Effector CD8-positive, alpha-beta T cell (primary cell): ENCODE results near the gene PIGC.
"Not testable (repeated sequence)": the region's sequence is repeated elsewhere in the genome, so short reads cannot be mapped to it uniquely, and the experiment has no call there.

Experiments
- DNase-seq: peaks from one replicate; lab custom pipeline; 2025; lab: John Stamatoyannopoulos, UW

Gene PIGC

GRCh38 chr1:172466795-172467407 lies 23.0 kb upstream of the PIGC start:
- no peak for DNase-seq

GRCh38 chr1:172465617-172466016 lies 21.7 kb upstream of the PIGC start:
- no peak for DNase-seq

GRCh38 chr1:172460887-172461315 lies 17.0 kb upstream of the PIGC start:
- DNase-seq, result no peak

- no peak for DNase-seq
Measured at GRCh38 chr1:172460177-172460576, 16.3 kb upstream of the PIGC start.

- DNase-seq, result no peak
Measured at GRCh38 chr1:172457479-172458130, 13.7 kb upstream of the PIGC start.

GRCh38 chr1:172456344-172456769 lies 12.5 kb upstream of the PIGC start:
- no peak for DNase-seq

- no peak for DNase-seq
Measured at GRCh38 chr1:172455451-172455850, 11.6 kb upstream of the PIGC start.

GRCh38 chr1:172453607-172454006 lies 9.7 kb upstream of the PIGC start:
- DNase-seq, result no peak

- DNase-seq, result no peak
Measured at GRCh38 chr1:172453153-172453545, 9.3 kb upstream of the PIGC start.

GRCh38 chr1:172452536-172453152 lies 8.8 kb upstream of the PIGC start:
- DNase-seq, result no peak

- no peak for DNase-seq
Measured at GRCh38 chr1:172451002-172451443, 7.2 kb upstream of the PIGC start.

- no peak for DNase-seq
Measured at GRCh38 chr1:172450524-172450885, 6.6 kb upstream of the PIGC start.

- DNase-seq, result no peak
Measured at GRCh38 chr1:172449585-172450523, 6.0 kb upstream of the PIGC start.

GRCh38 chr1:172448995-172449584 lies 5.2 kb upstream of the PIGC start:
- DNase-seq, result no peak

- no peak for DNase-seq
Measured at GRCh38 chr1:172447641-172448040, 3.8 kb upstream of the PIGC start.

- no peak for DNase-seq
Measured at GRCh38 chr1:172446547-172446946, 2.7 kb upstream of the PIGC start.

- no peak for DNase-seq
Measured at GRCh38 chr1:172442843-172443565, 865 bp downstream of the PIGC start.

GRCh38 chr1:172442404-172442803 lies 1.5 kb downstream of the PIGC start:
- no peak for DNase-seq

- DNase-seq, result not testable (repeated sequence)
Measured at GRCh38 chr1:172437183-172437582, 6.7 kb downstream of the PIGC start.

- DNase-seq, result no peak
Measured at GRCh38 chr1:172431721-172432192, 12.1 kb downstream of the PIGC start.

GRCh38 chr1:172431204-172431603 lies 12.7 kb downstream of the PIGC start:
- DNase-seq, result no peak
